Measurements from ENCODE around the gene DCST2.
A peak's percentile ranks its signal among the peaks of the same experiment; 100 is the strongest.

The DCST2 gene

GRCh38 chr1:154975409-154976059, 58.0 kb downstream of the DCST2 start:
- peak; percentile 34 for DNase-seq (ENCODE audit: low read depth)

- peak; percentile 90 for DNase-seq (ENCODE audit: low read depth)
Observed at GRCh38 chr1:154974808-154975408, 58.7 kb downstream of the DCST2 start.

- DNase-seq (ENCODE audit: low read depth) = peak; percentile 100
Observed at GRCh38 chr1:154974102-154974807, 59.3 kb downstream of the DCST2 start, which contains the start of gene CKS1B. Gene CKS1B (plus strand): TSS chr1:154974681. CDS start chr1:154974746, 65 bp downstream.

- DNase-seq (ENCODE audit: low read depth) = peak; percentile 96
Observed at GRCh38 chr1:154973344-154974101, 60.1 kb downstream of the DCST2 start.

- DNase-seq (ENCODE audit: low read depth) = peak; percentile 91
Observed at GRCh38 chr1:154972517-154973343, 60.9 kb downstream of the DCST2 start.

DNA sequence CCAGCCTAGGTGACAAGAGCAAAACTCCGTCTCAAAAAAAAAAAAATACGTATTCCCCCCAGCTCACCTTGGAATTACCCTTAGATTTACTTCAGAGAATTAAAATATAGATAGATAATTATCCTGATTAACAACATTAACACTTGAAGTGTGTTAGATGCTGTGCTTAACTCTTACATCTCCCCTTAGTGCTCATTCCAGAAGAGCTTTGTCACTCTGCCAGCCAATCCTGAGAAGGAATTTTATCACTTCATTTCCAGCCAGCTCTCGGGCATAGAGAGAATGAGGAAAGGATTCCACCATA, 61.4 kb downstream of the DCST2 start:
- DNase-seq (ENCODE audit: low read depth) = no peak

DNA sequence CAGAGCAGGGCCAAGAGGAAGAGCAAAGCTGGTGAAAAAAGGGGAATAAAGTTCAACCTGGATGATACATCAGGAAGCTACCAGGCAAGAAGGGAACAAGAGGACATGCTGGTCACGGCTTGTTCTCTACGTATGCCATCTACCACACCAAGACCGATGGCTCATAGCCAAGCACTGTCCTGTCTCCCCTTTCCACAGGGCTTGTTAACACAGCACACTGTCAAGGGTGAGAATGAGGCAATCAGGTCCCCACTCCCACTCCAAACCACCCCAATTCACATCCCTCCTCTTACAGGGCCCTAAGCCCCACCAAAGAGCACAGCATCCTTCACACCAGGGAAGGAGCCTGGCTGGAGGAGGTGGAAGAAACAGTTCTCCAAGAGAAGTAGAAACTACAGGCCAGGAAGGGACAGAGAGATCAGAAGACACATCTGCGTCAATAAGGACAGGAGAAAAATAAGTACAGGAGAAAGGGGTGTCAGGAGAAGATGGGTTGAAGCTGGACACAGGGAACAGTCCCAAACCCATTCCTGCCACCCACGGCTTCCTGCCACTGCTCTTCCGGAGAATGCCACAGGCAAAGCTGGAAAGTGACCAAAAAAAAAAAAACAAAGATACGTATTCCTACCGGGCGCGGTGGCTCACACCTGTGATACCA, 62.1 kb downstream of the DCST2 start:
- no peak for DNase-seq (ENCODE audit: low read depth)

DNA sequence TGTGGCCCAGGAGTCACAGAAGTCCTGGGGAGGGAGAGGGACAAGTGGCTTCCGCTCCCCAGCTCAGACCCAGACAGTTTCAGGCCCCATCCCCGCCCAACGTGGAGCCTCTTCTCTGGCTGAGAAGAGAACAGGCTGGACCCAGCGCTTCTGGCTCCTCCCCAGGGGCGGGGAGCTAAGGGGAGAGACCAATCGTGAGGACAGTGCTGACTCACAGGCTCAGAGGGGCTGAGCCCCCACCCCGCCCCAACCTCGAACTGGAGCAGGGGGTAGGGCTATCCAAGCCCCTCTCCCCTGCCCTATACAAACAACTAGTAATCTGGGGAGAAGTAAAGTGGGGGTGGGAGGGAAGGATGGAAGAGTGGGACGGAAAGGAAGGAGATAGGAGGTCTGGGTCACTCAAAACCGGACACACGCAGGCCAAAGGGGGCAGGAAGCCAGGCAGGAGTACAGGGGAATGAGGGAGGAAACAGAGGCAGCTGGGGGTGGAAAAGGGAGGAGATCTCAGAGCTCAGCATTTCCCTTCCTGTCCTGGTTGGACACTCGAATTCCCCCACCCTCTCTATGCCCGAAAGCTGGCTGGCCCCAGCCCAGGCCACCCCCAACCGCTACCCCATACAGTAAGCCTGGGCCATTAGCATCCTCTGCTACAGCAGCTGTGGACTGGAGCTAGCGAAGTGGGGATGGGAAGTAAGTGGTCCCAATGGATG, 62.8 kb downstream of the DCST2 start, which contains the start of gene SHC1:
Gene SHC1 (minus strand): TSS at position 117 of the 710 bp plus-strand sequence. CDS start 221 bp downstream, outside the sequence.
- peak; percentile 91 for DNase-seq (ENCODE audit: low read depth)

GRCh38 chr1:154969860-154970452, 63.6 kb downstream of the DCST2 start:
- no peak for DNase-seq (ENCODE audit: low read depth)

GRCh38 chr1:154969246-154969645, 64.3 kb downstream of the DCST2 start:
- DNase-seq (ENCODE audit: low read depth) = no peak

DNA sequence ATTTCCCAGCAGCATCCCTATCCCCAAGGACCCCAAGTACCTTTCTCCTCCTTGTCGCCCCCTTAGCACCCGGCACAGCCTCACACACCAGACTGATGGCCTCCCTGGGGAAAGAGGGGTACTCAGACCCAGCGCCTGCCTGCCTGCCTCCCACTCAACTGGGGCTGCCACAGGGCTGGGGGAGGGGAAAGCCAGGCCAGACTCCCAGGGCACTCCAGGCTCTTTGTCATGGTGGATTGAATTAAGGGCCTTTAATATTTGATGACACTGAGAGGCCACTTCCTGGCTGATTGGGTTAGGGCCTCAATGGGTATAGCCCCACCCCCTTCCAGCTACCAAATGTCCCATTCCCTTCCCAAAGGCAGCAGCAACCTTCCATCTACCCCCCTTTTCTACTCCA, 64.8 kb downstream of the DCST2 start:
- no peak for DNase-seq (ENCODE audit: low read depth)
